Body of pancreas (tissue), 4 donors: ENCODE results near the gene CNPY1. TPM values are rescaled to one million over a fixed set of nuclear protein-coding genes. Genes with fewer than 3 reads are reported as not detected.

Experiments used
- ATAC-seq: fragments of 150-250 bp; one replicate; pipeline ENCODE4 v1.9.1; 2016
- DNase-seq, 4 donors: peaks; one replicate each; pipeline ENCODE4 v3.0.0-alpha.2; 2019
- H3K27ac ChIP-seq, 4 donors: fragments of 200-600 bp; sonication (generic); 1 replicate in 3 of 4; 2 replicates in 1 of 4; pipeline versions ENCODE4 v1.5.1 to v1.6.1; 2016 to 2019; ENCODE audit warnings: mild to moderate bottlenecking in 1 of 4, mixed read lengths in 1 of 4, moderate library complexity in 1 of 4
- H3K27me3 ChIP-seq, 2 donors: fragments of 200-600 bp; sonication (generic); one replicate each; pipeline ENCODE4 v1.6.0; 2016; ENCODE audit warnings: mild to moderate bottlenecking in 1 of 2
- H3K36me3 ChIP-seq, 2 donors: fragments of 200-600 bp; sonication (generic); replicated peaks in 1 of 2; 2 replicates each; pipeline ENCODE4 v1.5.1; 2016; ENCODE audit warnings: low read depth in 2 of 2; ENCODE audit not compliant: insufficient read depth in 1 of 2
- H3K4me1 ChIP-seq: fragments of 200-600 bp; sonication (generic); one replicate; pipeline ENCODE4 v1.6.0; 2016
- H3K4me3 ChIP-seq, 2 donors: fragments of 200-600 bp; sonication (generic); 1 replicate in 1 of 2; 2 replicates in 1 of 2; pipeline ENCODE4 v1.5.1; 2016 to 2019
- H3K9me3 ChIP-seq, 3 donors: fragments of 200-600 bp; sonication (generic); 1 replicate in 2 of 3; 2 replicates in 1 of 3; pipeline ENCODE4 v1.5.1; 2016
- POLR2A ChIP-seq, 3 donors: fragments of 450-650 bp; IDR thresholded peaks; one replicate each; pipeline ENCODE4 v1.6.1; 2016; ENCODE audit warnings: antibody characterized with exemption in 3 of 3, mild to moderate bottlenecking in 2 of 3
- WGBS, 2 donors: methylation state at CpG; one replicate each; pipeline ENCODE4 v1.1.5; 2017; 5-methylcytosine and 5-hydroxymethylcytosine counted together
- intact Hi-C: fragments of 100-400 bp; cut with DNase I; formaldehyde crosslinking; loops from one replicate; pipeline ENCODE4 v1.15.1; 2023
- total RNA-seq, 2 donors: library from RNA; depleted of rRNA; stranded (reverse); fragments of >200 nt; gene quantifications; one replicate each; pipeline ENCODE4 v1.1.0, GENCODE V29; 2016
- TF ChIP-seq, protein P1 (sequence below), 7 experiments: fragments of 450-650 bp in 4 of 7; fragments of 200-600 bp in 3 of 7; sonication (generic) in 3 of 7; IDR thresholded peaks; one replicate each; pipeline ENCODE4 v1.5.1; 2016 to 2019; ENCODE audit warnings: antibody characterized with exemption in 7 of 7

CNPY1 gene
- total RNA-seq, 2 donors from 2014 or later, result not detected

DNA sequence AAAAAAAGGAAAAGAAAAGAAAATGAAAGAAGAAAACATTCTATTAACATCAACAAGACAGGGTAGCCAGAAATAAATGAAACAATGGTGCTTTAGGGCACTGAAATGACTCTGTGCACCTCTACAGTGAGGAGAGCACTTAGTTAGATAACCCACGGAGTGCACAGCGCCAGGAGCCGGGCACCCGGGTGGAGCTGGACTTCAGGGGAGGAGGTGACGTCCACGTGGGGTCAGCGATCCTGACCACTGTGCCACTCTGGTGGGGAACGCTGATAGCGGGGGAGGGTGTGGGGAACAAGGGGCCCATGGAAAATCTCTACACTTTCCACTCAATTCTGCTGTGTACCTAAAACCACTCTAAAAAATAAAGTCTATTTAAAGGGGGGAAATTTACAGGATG lies 15.7 kb upstream of the CNPY1 start:
- no peak for ATAC-seq
- Histone ChIP-seq H3K4me3 (no peak overlapping the region), H3K27me3 (no peaks in the 10 kb centered on the region), H3K4me1 (no peaks in the 10 kb centered on the region), H3K27ac (no peak overlapping the region), H3K9me3 (no peaks in the 10 kb centered on the region), H3K36me3 (no peaks in the 10 kb centered on the region)
- no peak for TF ChIP-seq POLR2A (IDR thresholded peaks at IDR 0.05)
- TF ChIP-seq, protein P1, sequence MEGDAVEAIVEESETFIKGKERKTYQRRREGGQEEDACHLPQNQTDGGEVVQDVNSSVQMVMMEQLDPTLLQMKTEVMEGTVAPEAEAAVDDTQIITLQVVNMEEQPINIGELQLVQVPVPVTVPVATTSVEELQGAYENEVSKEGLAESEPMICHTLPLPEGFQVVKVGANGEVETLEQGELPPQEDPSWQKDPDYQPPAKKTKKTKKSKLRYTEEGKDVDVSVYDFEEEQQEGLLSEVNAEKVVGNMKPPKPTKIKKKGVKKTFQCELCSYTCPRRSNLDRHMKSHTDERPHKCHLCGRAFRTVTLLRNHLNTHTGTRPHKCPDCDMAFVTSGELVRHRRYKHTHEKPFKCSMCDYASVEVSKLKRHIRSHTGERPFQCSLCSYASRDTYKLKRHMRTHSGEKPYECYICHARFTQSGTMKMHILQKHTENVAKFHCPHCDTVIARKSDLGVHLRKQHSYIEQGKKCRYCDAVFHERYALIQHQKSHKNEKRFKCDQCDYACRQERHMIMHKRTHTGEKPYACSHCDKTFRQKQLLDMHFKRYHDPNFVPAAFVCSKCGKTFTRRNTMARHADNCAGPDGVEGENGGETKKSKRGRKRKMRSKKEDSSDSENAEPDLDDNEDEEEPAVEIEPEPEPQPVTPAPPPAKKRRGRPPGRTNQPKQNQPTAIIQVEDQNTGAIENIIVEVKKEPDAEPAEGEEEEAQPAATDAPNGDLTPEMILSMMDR (IDR thresholded peaks at IDR 0.05), result no peak
- DNase-seq, result no peak
- 82 to 84% methylated on average over 9 of the region's 9 CpGs for WGBS, 2 donors
- intact Hi-C loops, result no loop called here

DNA sequence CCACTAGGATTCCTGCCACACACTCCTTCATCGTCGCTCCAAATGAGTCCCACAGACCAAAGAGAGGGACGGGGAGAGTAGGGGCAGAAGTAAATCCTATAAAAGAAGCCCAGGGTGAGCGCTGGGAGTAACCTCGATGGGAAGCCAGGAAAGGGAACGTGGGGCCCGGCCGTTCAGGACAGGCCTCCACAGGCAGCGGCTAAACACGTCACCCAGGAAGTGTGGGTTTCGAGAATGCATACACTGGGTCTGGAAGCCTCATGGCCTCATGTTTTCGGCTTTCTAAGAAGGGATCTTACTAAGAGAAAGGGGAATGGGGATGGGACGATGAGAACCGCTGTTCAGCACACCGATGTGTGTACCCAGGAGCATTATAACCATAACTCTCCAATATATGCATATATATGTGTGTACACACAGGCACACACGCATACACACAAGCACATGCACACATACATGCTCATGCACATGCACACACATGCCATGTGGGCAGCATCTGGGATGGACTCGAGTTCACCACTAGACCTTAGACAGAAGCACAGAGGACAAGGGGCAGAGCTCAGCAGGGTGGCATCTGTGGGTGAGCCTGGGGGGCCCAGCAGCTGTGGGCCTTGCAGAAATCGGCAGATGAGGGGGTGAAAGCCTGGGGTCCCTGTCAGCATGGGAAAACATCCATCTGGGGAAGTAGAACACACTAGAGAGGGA lies 14.8 kb upstream of the CNPY1 start:
- intact Hi-C loops, result no loop called here
- DNase-seq, result no peak
- H3K9me3 ChIP-seq, result no peaks in the 10 kb centered on the region

GRCh38 chr7:155560196-155560885 lies 14.0 kb upstream of the CNPY1 start:
- intact Hi-C loops, result no loop called here
- TF ChIP-seq POLR2A (IDR thresholded peaks at IDR 0.05), result no peak
- TF ChIP-seq, protein P1 (IDR thresholded peaks at IDR 0.05), result no peak
- ATAC-seq (no peak), DNase-seq (no peak)
- H3K9me3 ChIP-seq, result no peaks in the 10 kb centered on the region
- no peak overlapping the region for H3K4me3 ChIP-seq
- H3K4me1 ChIP-seq, result no peaks in the 10 kb centered on the region
- no peak overlapping the region for H3K27ac ChIP-seq
- H3K27me3 ChIP-seq, result no peaks in the 10 kb centered on the region
- 62 to 68% methylated on average over 21 of the region's 21 CpGs for WGBS, 2 donors
- H3K36me3 ChIP-seq, result no peaks in the 10 kb centered on the region

More for the DNA sequence above, 14.8 kb upstream of the CNPY1 start:
- ATAC-seq, result no peak
- Histone ChIP-seq H3K4me1 (no peaks in the 10 kb centered on the region), H3K27me3 (no peaks in the 10 kb centered on the region), H3K27ac (no peak overlapping the region), H3K4me3 (no peak overlapping the region), H3K36me3 (no peaks in the 10 kb centered on the region)
- 85 to 87% methylated on average over 18 of the region's 18 CpGs for WGBS, 2 donors
- TF ChIP-seq, protein P1 (IDR thresholded peaks at IDR 0.05), result no peak
- no peak for TF ChIP-seq POLR2A (IDR thresholded peaks at IDR 0.05)

GRCh38 chr7:155559519-155560108 lies 13.3 kb upstream of the CNPY1 start:
- H3K27me3 ChIP-seq, result no peaks in the 10 kb centered on the region
- H3K9me3 ChIP-seq, result no peaks in the 10 kb centered on the region
- ATAC-seq (no peak), DNase-seq (no peak)
- H3K36me3 ChIP-seq, result no peaks in the 10 kb centered on the region
- WGBS, 2 donors, result 79 to 87% methylated on average over 10 to 13 of the region's 13 CpGs
- H3K27ac ChIP-seq, result no peak overlapping the region
- H3K4me3 ChIP-seq, result no peak overlapping the region
- no peaks in the 10 kb centered on the region for H3K4me1 ChIP-seq
- no peak for TF ChIP-seq POLR2A (IDR thresholded peaks at IDR 0.05)
- TF ChIP-seq, protein P1 (IDR thresholded peaks at IDR 0.05), result no peak
- intact Hi-C loops, result no loop called here
